ENCODE data around the gene GRIK3. TPM values are rescaled to one million over a fixed set of nuclear protein-coding genes. Genes with fewer than 3 reads are reported as not detected.

The GRIK3 gene
- total RNA-seq, 1 experiment from 2014 or later = 5.5 TPM

DNA sequence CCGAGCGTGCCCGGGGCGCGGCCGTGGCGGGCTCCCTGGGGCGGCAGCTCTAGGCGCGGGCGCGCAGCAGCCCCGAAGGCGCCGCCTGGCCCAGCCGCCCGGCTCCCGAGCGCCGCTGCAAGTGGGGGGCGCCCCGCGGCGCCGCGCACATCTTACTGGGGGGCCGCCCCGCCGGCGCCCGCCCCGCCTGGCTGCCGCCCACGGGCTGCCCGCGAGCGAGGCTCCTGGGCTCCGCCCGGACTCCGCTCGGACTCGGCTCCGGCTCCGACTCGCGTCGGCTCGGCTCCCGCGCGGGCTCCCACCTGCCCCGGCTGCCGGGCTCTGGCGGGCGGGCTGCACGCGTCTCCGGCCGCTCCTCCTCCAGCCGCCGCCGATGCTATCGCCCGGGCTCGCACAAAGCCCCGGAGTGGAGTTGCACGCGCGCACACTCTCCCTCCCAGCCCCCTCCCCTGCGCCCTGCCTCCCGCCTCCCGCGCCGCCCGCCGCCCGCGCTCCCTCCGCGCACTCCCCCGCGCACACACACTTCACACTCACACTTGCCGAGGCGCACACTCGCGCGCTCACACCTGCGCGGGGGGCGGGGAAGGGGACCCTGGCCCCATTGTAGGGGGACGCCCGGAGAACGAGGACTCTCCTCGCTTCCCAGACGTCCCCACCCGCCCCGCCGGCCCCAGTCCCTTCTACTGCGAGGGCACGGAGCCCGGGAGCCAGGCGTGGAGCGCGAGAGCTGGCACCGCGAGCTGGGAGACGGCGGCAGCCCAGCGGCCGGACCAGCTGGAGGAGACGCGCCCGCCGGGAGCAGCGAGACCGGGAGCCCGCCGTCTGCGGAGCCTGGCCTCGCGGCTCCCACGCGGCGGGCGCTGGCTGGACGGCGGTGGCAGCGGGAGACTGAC is at the start of gene GRIK3 (continued):
- TF ChIP-seq, protein P1, sequence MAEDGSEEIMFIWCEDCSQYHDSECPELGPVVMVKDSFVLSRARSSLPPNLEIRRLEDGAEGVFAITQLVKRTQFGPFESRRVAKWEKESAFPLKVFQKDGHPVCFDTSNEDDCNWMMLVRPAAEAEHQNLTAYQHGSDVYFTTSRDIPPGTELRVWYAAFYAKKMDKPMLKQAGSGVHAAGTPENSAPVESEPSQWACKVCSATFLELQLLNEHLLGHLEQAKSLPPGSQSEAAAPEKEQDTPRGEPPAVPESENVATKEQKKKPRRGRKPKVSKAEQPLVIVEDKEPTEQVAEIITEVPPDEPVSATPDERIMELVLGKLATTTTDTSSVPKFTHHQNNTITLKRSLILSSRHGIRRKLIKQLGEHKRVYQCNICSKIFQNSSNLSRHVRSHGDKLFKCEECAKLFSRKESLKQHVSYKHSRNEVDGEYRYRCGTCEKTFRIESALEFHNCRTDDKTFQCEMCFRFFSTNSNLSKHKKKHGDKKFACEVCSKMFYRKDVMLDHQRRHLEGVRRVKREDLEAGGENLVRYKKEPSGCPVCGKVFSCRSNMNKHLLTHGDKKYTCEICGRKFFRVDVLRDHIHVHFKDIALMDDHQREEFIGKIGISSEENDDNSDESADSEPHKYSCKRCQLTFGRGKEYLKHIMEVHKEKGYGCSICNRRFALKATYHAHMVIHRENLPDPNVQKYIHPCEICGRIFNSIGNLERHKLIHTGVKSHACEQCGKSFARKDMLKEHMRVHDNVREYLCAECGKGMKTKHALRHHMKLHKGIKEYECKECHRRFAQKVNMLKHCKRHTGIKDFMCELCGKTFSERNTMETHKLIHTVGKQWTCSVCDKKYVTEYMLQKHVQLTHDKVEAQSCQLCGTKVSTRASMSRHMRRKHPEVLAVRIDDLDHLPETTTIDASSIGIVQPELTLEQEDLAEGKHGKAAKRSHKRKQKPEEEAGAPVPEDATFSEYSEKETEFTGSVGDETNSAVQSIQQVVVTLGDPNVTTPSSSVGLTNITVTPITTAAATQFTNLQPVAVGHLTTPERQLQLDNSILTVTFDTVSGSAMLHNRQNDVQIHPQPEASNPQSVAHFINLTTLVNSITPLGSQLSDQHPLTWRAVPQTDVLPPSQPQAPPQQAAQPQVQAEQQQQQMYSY (CRISPR knock-in tag; IDR thresholded peaks at IDR 0.05) = peak; percentile 95
- 0 out of 2 replicates have a peak, but pooled peaks have one; percentile 26 for TF ChIP-seq ZNF423 (CRISPR knock-in tag; IDR thresholded peaks at IDR 0.05)
- TF ChIP-seq, protein P2, sequence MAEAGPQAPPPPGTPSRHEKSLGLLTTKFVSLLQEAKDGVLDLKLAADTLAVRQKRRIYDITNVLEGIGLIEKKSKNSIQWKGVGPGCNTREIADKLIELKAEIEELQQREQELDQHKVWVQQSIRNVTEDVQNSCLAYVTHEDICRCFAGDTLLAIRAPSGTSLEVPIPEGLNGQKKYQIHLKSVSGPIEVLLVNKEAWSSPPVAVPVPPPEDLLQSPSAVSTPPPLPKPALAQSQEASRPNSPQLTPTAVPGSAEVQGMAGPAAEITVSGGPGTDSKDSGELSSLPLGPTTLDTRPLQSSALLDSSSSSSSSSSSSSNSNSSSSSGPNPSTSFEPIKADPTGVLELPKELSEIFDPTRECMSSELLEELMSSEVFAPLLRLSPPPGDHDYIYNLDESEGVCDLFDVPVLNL (CRISPR knock-in tag; IDR thresholded peaks at IDR 0.05; ENCODE audit: borderline replicate concordance, low read depth) = no peak
- TF ChIP-seq MYBL2 (CRISPR knock-in tag; IDR thresholded peaks at IDR 0.05) = no peak
- TF ChIP-seq, protein P3, sequence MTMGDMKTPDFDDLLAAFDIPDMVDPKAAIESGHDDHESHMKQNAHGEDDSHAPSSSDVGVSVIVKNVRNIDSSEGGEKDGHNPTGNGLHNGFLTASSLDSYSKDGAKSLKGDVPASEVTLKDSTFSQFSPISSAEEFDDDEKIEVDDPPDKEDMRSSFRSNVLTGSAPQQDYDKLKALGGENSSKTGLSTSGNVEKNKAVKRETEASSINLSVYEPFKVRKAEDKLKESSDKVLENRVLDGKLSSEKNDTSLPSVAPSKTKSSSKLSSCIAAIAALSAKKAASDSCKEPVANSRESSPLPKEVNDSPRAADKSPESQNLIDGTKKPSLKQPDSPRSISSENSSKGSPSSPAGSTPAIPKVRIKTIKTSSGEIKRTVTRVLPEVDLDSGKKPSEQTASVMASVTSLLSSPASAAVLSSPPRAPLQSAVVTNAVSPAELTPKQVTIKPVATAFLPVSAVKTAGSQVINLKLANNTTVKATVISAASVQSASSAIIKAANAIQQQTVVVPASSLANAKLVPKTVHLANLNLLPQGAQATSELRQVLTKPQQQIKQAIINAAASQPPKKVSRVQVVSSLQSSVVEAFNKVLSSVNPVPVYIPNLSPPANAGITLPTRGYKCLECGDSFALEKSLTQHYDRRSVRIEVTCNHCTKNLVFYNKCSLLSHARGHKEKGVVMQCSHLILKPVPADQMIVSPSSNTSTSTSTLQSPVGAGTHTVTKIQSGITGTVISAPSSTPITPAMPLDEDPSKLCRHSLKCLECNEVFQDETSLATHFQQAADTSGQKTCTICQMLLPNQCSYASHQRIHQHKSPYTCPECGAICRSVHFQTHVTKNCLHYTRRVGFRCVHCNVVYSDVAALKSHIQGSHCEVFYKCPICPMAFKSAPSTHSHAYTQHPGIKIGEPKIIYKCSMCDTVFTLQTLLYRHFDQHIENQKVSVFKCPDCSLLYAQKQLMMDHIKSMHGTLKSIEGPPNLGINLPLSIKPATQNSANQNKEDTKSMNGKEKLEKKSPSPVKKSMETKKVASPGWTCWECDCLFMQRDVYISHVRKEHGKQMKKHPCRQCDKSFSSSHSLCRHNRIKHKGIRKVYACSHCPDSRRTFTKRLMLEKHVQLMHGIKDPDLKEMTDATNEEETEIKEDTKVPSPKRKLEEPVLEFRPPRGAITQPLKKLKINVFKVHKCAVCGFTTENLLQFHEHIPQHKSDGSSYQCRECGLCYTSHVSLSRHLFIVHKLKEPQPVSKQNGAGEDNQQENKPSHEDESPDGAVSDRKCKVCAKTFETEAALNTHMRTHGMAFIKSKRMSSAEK (CRISPR knock-in tag; IDR thresholded peaks at IDR 0.05; ENCODE audit: borderline replicate concordance) = no peak
- no peak for TF ChIP-seq E2F1 (CRISPR knock-in tag; IDR thresholded peaks at IDR 0.05)

GRCh38 chr1:37084013-37084412 is 49.7 kb upstream of the GRIK3 start:
- no peak for DNase-seq (ENCODE audit: low spot score)
- CTCF ChIA-PET = interaction anchor here (0.6 to 1.2 kb wide), 2 partner anchors 568 to 740 kb away, joined by 3 to 4 read pairs; no protein-coding TSS in a partner anchor
- 0 out of 2 replicates have a peak, but pooled peaks cover 3% of the 10 kb centered on the region for H3K36me3 Mint-ChIP-seq
- no peak overlapping the region for H3K27ac Mint-ChIP-seq
- no peak overlapping the region for H3K4me3 Mint-ChIP-seq
- ATAC-seq = no peak
- no peaks in the 10 kb centered on the region for H3K9me3 Mint-ChIP-seq
- H3K27me3 Mint-ChIP-seq (ENCODE audit: low read depth) = no peaks in the 10 kb centered on the region; the same call in 1 of the 2 replicates
- POLR2A ChIA-PET = no interaction called here
- H3K4me1 Mint-ChIP-seq = no peaks in the 10 kb centered on the region
- TF ChIP-seq CREM (CRISPR knock-in tag; IDR thresholded peaks at IDR 0.05) = no peak
- TF ChIP-seq NR3C1 (CRISPR knock-in tag; conservative IDR thresholded peaks at IDR 0.05; ENCODE audit: low read depth) = no peak
- TF ChIP-seq NR1H2 (CRISPR knock-in tag; IDR thresholded peaks at IDR 0.05) = no peak
- TF ChIP-seq IRF2 (CRISPR knock-in tag; IDR thresholded peaks at IDR 0.05; ENCODE audit: borderline replicate concordance, low read depth) = no peak
- no peak for TF ChIP-seq ETV6 (CRISPR knock-in tag; IDR thresholded peaks at IDR 0.05)
- no peak for TF ChIP-seq ZNF416 (CRISPR knock-in tag; IDR thresholded peaks at IDR 0.05)
- TF ChIP-seq, protein P4, sequence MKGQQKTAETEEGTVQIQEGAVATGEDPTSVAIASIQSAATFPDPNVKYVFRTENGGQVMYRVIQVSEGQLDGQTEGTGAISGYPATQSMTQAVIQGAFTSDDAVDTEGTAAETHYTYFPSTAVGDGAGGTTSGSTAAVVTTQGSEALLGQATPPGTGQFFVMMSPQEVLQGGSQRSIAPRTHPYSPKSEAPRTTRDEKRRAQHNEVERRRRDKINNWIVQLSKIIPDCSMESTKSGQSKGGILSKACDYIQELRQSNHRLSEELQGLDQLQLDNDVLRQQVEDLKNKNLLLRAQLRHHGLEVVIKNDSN (CRISPR knock-in tag; IDR thresholded peaks at IDR 0.05) = no peak
- no peak for TF ChIP-seq CBFB (CRISPR knock-in tag; IDR thresholded peaks at IDR 0.05; ENCODE audit: low read depth)
- TF ChIP-seq TP53 (CRISPR knock-in tag; IDR thresholded peaks at IDR 0.05) = no peak
- no peak for TF ChIP-seq MLX (CRISPR knock-in tag; IDR thresholded peaks at IDR 0.05)
- no peak for TF ChIP-seq ZNF219 (CRISPR knock-in tag; IDR thresholded peaks at IDR 0.05; ENCODE audit: borderline replicate concordance)
- TF ChIP-seq, protein P2 (CRISPR knock-in tag; IDR thresholded peaks at IDR 0.05; ENCODE audit: borderline replicate concordance, low read depth) = no peak
- TF ChIP-seq NFYB (CRISPR knock-in tag; conservative IDR thresholded peaks at IDR 0.05; ENCODE audit: low read depth) = no peak
- no peak for TF ChIP-seq ZNF317 (CRISPR knock-in tag; IDR thresholded peaks at IDR 0.05; ENCODE audit: borderline replicate concordance, low read depth)
- TF ChIP-seq ZNF263 (CRISPR knock-in tag; IDR thresholded peaks at IDR 0.05; ENCODE audit: low read depth) = no peak
- TF ChIP-seq SMAD3 (CRISPR knock-in tag; IDR thresholded peaks at IDR 0.05; ENCODE audit: borderline replicate concordance) = no peak
- TF ChIP-seq FOXJ3 (CRISPR knock-in tag; IDR thresholded peaks at IDR 0.05; ENCODE audit: borderline replicate concordance) = no peak

All from WTC11 (cell line).